ENCODE measurements around the gene CEP162. TPM values are rescaled to one million over a fixed set of nuclear protein-coding genes. Genes with fewer than 3 reads are reported as not detected.
A peak's percentile ranks its signal among the peaks of the same experiment; 100 is the strongest.

The CEP162 gene
- total and polyA plus RNA-seq, 2 experiments from 2014 or later: 6.2 to 9.8 TPM

GRCh38 chr6:84269947-84270733, 42.7 kb upstream of the CEP162 start:
- no peak for TF ChIP-seq CTCF (IDR thresholded peaks at IDR 0.05; ENCODE audit: low read depth, low read length)
- Histone ChIP-seq H3K4me1 (ENCODE audit: low read depth) (no peaks in the 10 kb centered on the region), H3K27me3 (no peaks in the 10 kb centered on the region), H3K4me3 (no peak overlapping the region), H3K36me3 (no peaks in the 10 kb centered on the region), H3K9me3 (ENCODE audit: low read depth) (no peaks in the 10 kb centered on the region), H3K27ac (no peak overlapping the region)
- peak in 1 of 2 donors; percentile 63 for DNase-seq (ENCODE audit: low read depth in 1 of 2, low spot score in 1 of 2)

GRCh38 chr6:84268781-84269180, 41.3 kb upstream of the CEP162 start:
- Histone ChIP-seq H3K27ac (no peak overlapping the region), H3K9me3 (ENCODE audit: low read depth) (no peaks in the 10 kb centered on the region), H3K4me3 (no peak overlapping the region), H3K4me1 (ENCODE audit: low read depth) (no peaks in the 10 kb centered on the region), H3K36me3 (no peaks in the 10 kb centered on the region), H3K27me3 (no peaks in the 10 kb centered on the region)
- DNase-seq (ENCODE audit: low read depth in 1 of 2, low spot score in 1 of 2): no peak
- no peak for TF ChIP-seq CTCF (IDR thresholded peaks at IDR 0.05; ENCODE audit: low read depth, low read length)

GRCh38 chr6:84263557-84263956, 36.1 kb upstream of the CEP162 start:
- H3K9me3 ChIP-seq (ENCODE audit: low read depth): no peaks in the 10 kb centered on the region
- no peak for TF ChIP-seq CTCF (IDR thresholded peaks at IDR 0.05; ENCODE audit: low read depth, low read length)
- no peaks in the 10 kb centered on the region for H3K4me1 ChIP-seq (ENCODE audit: low read depth)
- no peaks in the 10 kb centered on the region for H3K27me3 ChIP-seq
- no peak overlapping the region for H3K27ac ChIP-seq
- no peak overlapping the region for H3K4me3 ChIP-seq
- no peak for DNase-seq (ENCODE audit: low read depth in 1 of 2, low spot score in 1 of 2)
- H3K36me3 ChIP-seq: no peaks in the 10 kb centered on the region

GRCh38 chr6:84260926-84261325, 33.5 kb upstream of the CEP162 start:
- Histone ChIP-seq H3K4me3 (no peak overlapping the region), H3K4me1 (ENCODE audit: low read depth) (peaks cover 15% of the 10 kb centered on the region), H3K27me3 (no peaks in the 10 kb centered on the region), H3K9me3 (ENCODE audit: low read depth) (no peaks in the 10 kb centered on the region), H3K27ac (no peak overlapping the region), H3K36me3 (no peaks in the 10 kb centered on the region)
- DNase-seq (ENCODE audit: low read depth in 1 of 2, low spot score in 1 of 2): no peak
- no peak for TF ChIP-seq CTCF (IDR thresholded peaks at IDR 0.05; ENCODE audit: low read depth, low read length)

- Histone ChIP-seq H3K27ac (no peak overlapping the region), H3K4me1 (ENCODE audit: low read depth) (peaks cover 15% of the 10 kb centered on the region), H3K4me3 (no peak overlapping the region), H3K36me3 (no peaks in the 10 kb centered on the region), H3K9me3 (ENCODE audit: low read depth) (no peaks in the 10 kb centered on the region), H3K27me3 (no peaks in the 10 kb centered on the region)
- no peak for TF ChIP-seq CTCF (IDR thresholded peaks at IDR 0.05; ENCODE audit: low read depth, low read length)
- DNase-seq (ENCODE audit: low read depth in 1 of 2, low spot score in 1 of 2): no peak
Observed at GRCh38 chr6:84260196-84260595, 32.8 kb upstream of the CEP162 start.

Data from cardiac muscle cell (in vitro differentiated cells and primary cell).